Central memory CD8-positive, alpha-beta T cell (primary cell): ENCODE results near the gene CBY1.

ENCODE experiments used
- ATAC-seq: fragments of 150-1000 bp; cut with Tn5 transposase; replicated peaks from 2 replicates; pipeline ENCODE4 v1.10.0; 2022; ENCODE audit warnings: mild to moderate bottlenecking, moderate FRiP score, moderate number of reproducible peaks; ENCODE audit not compliant: poor library complexity, severe bottlenecking; ENCODE audit errors: extremely low read depth
- DNase-seq, 2 donors: peaks; one replicate each; pipeline ENCODE4 v3.0.0; 2021; ENCODE audit warnings: low spot score in 2 of 2
- H3K27ac Mint-ChIP-seq: one replicate; pipeline ENCODE4 v1.8.0; 2022; ENCODE audit warnings: low read depth, mild to moderate bottlenecking, moderate library complexity, mixed read lengths
- H3K27me3 Mint-ChIP-seq: one replicate; pipeline ENCODE4 v1.8.0; 2022; ENCODE audit warnings: mixed read lengths
- H3K36me3 Mint-ChIP-seq: one replicate; pipeline ENCODE4 v1.8.0; 2022; ENCODE audit warnings: mild to moderate bottlenecking, moderate library complexity, mixed read lengths; ENCODE audit not compliant: insufficient read depth
- H3K4me1 Mint-ChIP-seq: one replicate; pipeline ENCODE4 v1.8.0; 2022; ENCODE audit warnings: mixed read lengths
- H3K4me3 Mint-ChIP-seq: one replicate; pipeline ENCODE4 v1.8.0; 2022; ENCODE audit warnings: mild to moderate bottlenecking, moderate library complexity, mixed read lengths
- H3K9me3 Mint-ChIP-seq: one replicate; pipeline ENCODE4 v1.8.0; 2022; ENCODE audit warnings: mixed read lengths

CBY1 gene

GRCh38 chr22:38721551-38721950 lies 65.1 kb downstream of the CBY1 start:
- H3K4me1 Mint-ChIP-seq: peaks cover 19% of the 10 kb centered on the region
- H3K4me3 Mint-ChIP-seq: no peak overlapping the region
- peaks cover 72% of the 10 kb centered on the region for H3K36me3 Mint-ChIP-seq
- no peaks in the 10 kb centered on the region for H3K9me3 Mint-ChIP-seq
- no peak overlapping the region for H3K27ac Mint-ChIP-seq
- ATAC-seq: no peak
- no peak for DNase-seq
- no peaks in the 10 kb centered on the region for H3K27me3 Mint-ChIP-seq
